ENCODE data around the gene STOML3.
"Not testable (repeated sequence)": the region's sequence is repeated elsewhere in the genome, so short reads cannot be mapped to it uniquely, and the experiment has no call there.

STOML3 gene

GRCh38 chr13:38990693-38991092, at the start of gene STOML3:
Gene STOML3 (minus strand): TSS chr13:38990831. CDS start chr13:38990721, 110 bp downstream.
- DNase-seq = no peak

- DNase-seq = no peak
These were observed 49.6 kb upstream of the STOML3 start for GRCh38 chr13:39040206-39040605.

- peak; percentile 38 for DNase-seq
These were observed 48.4 kb upstream of the STOML3 start for GRCh38 chr13:39039041-39039440.

- DNase-seq = peak; percentile 61
These were observed 48.0 kb upstream of the STOML3 start for GRCh38 chr13:39038569-39039030.

- DNase-seq = peak; percentile 98
These were observed 47.4 kb upstream of the STOML3 start, which contains the start of the genes NHLRC3 and PROSER1 for GRCh38 chr13:39037880-39038568. Gene NHLRC3 (plus strand): TSS chr13:39038456. CDS start chr13:39038640, 184 bp downstream. Gene PROSER1 (minus strand): TSS chr13:39038089. CDS start chr13:39037242, 847 bp downstream.

GRCh38 chr13:39037410-39037879, 46.8 kb upstream of the STOML3 start:
- DNase-seq = no peak

- peak; percentile 46 for DNase-seq
These were observed 45.6 kb upstream of the STOML3 start for GRCh38 chr13:39036212-39036611.

GRCh38 chr13:39035799-39036198, 45.2 kb upstream of the STOML3 start:
- DNase-seq = no peak

- DNase-seq = peak; percentile 69
These were observed 44.6 kb upstream of the STOML3 start for GRCh38 chr13:39035204-39035603.

GRCh38 chr13:39034085-39034484, 43.5 kb upstream of the STOML3 start:
- DNase-seq = no peak

- no peak for DNase-seq
These were observed 41.5 kb upstream of the STOML3 start for GRCh38 chr13:39032150-39032549.

- peak; percentile 17 for DNase-seq
These were observed 34.8 kb upstream of the STOML3 start for GRCh38 chr13:39025433-39025839.

- no peak for DNase-seq
These were observed 33.1 kb upstream of the STOML3 start for GRCh38 chr13:39023761-39024160.

GRCh38 chr13:39023316-39023715, 32.7 kb upstream of the STOML3 start:
- no peak for DNase-seq

GRCh38 chr13:39020853-39021462, 30.3 kb upstream of the STOML3 start:
- no peak for DNase-seq

GRCh38 chr13:39016787-39017186, 26.2 kb upstream of the STOML3 start:
- DNase-seq = peak; percentile 58

GRCh38 chr13:39016087-39016486, 25.5 kb upstream of the STOML3 start:
- DNase-seq = no peak

GRCh38 chr13:39013462-39013861, 22.8 kb upstream of the STOML3 start:
- DNase-seq = no peak

GRCh38 chr13:39012608-39013007, 22.0 kb upstream of the STOML3 start:
- DNase-seq = no peak

GRCh38 chr13:39006371-39007111, 15.9 kb upstream of the STOML3 start:
- not testable (repeated sequence) for DNase-seq

GRCh38 chr13:38998739-38999138, 8.1 kb upstream of the STOML3 start:
- DNase-seq = no peak

- DNase-seq = no peak
These were observed 2.8 kb upstream of the STOML3 start for GRCh38 chr13:38993381-38993780.

GRCh38 chr13:38981096-38981495, 9.5 kb downstream of the STOML3 start:
- DNase-seq = peak; percentile 88

- DNase-seq = peak; percentile 96
These were observed 9.9 kb downstream of the STOML3 start for GRCh38 chr13:38980750-38981078.
